Lung microvascular endothelial cell (primary cell): ENCODE measurements around the gene INTS14. TPM values are rescaled to one million over a fixed set of nuclear protein-coding genes. Genes with fewer than 3 reads are reported as not detected.
A peak's percentile ranks its signal among the peaks of the same experiment; 100 is the strongest.
"Not testable (repeated sequence)": the region's sequence is repeated elsewhere in the genome, so short reads cannot be mapped to it uniquely, and the experiment has no call there.

Experiments
- DNase-seq, 2 donors: peaks; one replicate each; pipeline versions ENCODE4 v3.0.0 to v3.0.0-alpha.2; 2010; ENCODE audit warnings: low read depth in 2 of 2
- total RNA-seq: library from RNA; depleted of rRNA; stranded (reverse); fragments of >200 nt; gene quantifications from 2 replicates; pipeline ENCODE4 v1.2.1, GENCODE V29; 2014

INTS14 gene
- total RNA-seq, 1 donor from 2014 or later = 29.2 TPM

DNA sequence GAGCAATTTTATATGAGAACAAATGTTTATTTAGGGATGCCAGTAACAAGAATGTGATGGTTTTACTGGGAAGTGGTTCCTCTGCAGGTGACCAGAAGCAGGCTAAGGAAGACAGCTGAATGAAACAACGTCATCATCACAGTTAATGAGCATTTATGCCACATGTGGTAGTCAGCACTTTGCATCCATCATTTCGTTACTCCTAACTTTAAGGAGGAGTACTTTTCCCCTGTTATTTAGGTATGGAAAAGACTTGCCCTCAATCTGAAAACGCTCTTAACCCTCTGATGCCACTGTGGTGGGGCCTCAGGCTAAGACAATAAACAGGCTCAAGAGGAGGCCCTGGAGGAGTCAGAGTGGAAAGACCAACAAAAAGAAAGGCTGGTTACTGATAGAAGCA, 31.2 kb downstream of the INTS14 start:
- no peak for DNase-seq

DNA sequence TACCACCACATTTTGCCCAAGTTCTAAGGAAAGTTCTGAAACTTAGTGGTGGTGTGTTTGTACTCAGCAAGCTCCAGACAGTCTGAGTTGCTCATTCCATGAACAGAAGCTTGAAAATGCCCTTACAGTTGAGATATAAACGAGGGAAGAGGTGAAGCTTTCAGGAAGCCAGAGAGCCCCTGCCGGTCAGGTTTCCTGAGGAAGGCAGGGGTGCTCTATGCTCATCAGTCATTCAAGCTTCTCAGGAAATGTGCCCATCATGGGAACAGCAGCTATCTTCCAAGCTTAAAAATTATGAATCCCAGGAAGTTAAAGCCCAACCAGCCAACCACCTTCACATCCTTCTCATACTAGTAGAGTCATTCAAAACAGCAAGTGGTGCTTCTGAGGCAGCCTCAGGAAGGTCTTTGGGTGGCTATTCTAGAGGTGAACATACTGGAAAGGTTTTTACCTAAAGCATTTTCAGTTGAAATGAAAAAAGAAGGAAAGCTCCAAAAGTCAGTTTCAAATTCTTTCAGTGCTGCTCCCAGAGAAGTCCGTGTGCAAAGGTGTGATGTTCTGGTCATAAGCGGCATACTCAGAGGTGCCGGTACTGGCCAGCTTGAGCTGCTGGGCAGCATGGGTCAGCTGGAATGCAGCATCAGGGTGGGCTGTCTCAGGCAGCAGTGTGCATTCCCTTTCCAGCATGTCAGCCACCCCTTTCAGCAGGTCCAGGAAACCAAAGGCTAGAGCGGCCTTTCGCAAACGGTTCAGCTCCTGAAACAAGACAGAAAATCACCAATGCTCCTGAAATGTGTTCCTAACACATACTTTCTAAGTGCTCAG, 31.8 kb downstream of the INTS14 start:
- DNase-seq = peak; percentile 50 to 76

DNA sequence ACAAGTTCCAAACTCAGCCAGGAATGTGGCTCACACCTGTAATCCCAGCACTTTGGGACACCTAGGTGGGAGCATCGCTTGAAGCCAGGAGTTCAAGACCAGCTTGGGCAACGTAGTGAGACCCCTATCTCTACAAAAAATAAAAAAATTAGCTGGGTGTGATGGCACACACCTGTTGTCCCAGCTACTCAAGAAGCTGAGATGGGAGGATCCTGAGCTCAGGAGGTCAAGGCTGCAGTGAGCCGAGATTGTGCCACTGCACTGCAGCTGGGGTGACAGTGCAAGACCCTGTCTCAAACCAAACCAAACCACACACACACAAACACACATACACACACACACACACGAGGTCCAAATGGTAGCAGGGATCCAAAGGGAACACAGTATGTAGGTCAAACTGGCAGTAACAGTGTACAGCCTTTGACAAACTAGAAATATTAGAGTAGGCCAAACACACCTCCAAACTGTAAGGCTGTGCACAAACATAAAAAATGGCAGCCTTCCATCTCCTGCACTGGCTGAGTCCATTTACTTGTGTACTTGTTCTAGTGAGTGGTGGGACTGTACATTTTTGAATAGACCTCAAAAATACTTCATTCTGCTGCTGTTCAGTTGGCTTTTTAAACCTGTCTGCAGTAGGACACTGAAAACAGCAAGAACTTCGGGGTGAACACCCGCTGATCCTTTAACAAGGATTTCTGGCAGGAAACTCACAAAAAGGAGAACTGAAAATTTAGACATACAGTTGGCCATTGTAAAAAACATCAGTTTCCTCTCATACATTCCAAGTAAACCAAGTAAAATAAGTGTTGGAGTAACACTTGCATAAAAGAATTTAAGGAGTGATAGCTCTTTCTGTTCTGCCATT, 33.6 kb downstream of the INTS14 start:
- DNase-seq = no peak

DNA sequence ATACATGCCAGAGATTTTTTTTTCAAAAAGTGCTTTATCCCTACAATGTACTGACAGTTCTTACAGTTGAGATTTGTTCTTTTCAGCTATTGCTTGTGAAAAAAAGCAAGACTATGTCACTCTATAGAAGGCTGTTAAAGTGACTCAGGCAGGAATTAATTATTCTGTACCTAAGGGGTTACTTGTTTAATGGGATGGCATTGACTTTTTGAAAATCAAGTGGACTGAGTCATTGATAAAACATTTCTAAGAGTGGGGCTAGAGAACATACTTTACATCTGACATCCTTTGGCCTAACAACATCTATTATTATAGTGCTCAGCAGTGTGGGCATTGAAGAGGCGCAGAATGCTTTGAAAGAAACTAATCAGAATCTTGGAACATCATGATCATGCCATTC, 34.3 kb downstream of the INTS14 start:
- DNase-seq = peak in 1 of 2 donors; percentile 53

DNA sequence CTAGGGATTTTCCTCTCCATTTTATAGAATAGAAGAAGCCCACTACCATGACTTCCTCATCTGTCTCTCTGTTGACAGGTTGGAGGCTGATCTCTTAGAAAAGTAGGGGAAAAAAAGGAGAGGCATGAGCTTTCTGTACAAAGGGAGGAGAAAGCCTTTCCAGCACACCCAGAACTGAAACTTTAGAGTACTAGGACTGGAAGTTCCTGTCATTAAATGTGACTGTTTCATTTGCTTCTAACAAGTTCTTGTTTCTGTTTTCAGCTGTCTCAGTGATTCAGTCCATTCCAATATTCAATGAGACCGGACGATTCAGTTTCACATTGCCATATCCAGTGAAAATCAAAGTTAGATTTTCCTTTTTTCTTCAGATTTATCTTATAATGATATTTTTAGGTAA, 39.0 kb downstream of the INTS14 start:
- DNase-seq = no peak

DNA sequence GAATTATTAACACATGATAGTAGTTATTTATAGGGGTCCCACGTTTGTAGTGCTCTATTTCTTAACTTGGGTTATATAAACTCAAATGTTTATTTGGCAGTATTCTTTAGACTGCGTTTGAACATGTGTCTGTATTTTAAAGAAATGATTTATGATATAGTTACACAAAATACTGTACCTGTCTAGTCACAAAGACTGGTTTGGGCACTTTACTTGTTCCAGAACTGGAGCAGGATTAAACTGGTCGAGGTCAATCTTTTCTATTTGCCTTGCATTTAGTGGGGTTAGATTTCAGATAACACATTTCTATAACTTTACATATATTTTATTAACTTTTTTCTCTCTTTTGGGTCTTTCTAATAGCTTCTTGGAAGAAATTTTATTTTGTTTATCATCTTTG, 41.2 kb downstream of the INTS14 start:
- DNase-seq = no peak

DNA sequence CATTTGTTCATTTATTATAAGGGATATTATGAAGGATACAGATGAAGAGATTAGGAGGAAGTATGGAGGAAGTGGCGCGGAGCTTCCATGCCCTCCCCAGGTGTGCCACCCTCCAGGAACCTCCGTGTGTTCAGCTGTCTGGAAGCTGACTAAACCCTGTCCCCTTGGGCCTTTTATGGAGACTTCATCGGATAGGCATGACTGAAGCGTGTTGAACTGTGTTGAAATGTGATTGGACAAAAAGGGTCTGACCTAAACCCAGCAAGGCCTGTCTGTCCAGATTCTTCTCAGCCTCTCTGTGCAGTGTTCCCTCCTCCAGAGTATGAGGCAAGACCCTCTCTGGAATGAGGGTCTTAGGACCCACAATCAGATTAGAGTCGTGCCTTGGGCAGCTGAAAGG, 49.0 kb downstream of the INTS14 start:
- no peak for DNase-seq

DNA sequence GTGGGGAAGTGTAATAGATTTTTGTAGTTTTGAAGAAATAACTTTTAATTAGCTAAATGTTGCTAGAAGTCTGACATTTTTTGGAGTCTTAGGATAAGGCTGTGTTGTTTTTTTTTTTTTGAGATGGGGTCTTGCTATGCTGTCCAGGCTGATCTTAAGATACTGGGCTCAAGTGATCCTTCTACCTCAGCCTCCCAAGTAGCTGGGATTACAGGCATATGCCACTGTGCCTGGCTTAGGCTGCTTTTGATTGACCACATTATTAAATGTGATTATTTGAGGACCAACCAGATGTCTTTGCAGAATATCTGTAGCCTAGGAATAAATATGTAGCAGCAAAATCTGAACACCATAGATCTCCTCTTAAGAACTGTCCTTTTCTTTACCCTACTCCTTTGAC, 51.0 kb downstream of the INTS14 start:
- no peak for DNase-seq

DNA sequence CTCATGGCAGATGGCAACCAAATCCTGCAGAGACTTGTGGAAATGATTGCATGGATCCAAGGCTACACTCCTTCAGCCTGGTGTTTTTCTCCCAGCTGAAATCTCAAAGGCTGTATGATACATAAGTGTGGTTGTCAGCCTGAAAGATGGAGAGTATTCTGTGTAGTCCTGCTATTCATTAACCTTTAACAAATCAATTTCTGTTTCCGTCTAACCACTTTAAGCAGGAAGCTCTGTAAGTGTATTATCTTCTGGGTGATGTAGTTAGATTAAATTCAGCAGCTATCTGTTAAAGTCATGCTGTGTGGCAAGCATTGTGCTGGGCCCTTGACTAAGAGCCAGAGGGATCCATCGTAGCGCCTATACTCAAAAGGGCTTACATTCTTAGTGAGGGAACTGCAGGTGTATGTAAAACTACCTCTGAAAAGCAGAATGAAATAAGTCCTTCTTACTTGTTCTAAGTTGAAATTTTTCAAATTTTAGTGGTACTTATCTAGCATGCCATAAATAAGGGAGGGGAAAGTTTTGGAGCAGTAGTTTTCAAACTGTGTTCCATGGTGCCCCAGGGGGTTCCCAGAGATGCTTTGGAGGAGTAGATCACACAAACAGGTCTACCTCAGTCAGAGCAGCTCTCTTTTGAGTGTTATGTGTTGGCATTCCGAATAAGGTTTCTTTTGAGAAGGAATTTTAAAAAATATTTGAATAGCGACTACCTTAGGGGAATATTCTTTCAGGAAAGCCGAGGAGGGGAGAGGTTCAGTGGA, 51.8 kb downstream of the INTS14 start:
- no peak for DNase-seq

DNA sequence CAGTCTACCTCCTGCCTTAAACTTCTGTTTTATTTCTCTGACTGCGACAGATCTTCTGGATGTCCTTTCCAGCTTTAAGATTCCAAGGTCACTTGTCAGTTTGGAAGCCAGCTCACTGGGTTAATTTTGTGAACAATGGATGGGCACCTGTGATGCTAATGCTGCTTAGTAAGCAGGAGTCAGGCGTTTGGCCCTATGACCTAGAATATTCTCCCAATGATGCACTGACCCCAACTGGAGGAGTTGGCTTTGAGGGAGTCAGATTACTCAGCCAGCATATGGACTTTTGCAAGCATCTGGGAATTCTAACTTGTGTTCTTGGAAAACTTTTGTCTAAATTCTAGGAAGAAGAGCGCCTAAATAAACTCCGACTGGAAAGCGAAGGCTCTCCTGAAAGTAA, 52.6 kb downstream of the INTS14 start:
- DNase-seq = peak in 1 of 2 donors; percentile 7

DNA sequence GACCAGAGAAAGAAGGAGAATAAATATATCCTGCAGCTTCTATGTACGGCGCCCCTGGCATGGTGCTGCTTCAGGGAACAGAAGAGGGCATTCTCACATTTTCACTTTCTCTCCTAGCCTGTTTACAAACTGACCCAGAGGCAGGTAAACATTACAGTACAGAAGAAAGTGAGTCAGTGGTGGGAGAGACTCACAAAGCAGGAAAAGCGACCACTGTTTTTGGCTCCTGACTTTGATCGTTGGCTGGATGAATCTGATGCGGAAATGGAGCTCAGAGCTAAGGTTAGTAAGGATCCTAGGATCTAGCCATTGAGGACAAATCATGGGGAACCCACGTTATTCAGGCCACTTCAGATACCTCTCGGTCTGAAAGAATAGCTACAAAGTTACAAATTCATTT, 54.3 kb downstream of the INTS14 start:
- DNase-seq = no peak

DNA sequence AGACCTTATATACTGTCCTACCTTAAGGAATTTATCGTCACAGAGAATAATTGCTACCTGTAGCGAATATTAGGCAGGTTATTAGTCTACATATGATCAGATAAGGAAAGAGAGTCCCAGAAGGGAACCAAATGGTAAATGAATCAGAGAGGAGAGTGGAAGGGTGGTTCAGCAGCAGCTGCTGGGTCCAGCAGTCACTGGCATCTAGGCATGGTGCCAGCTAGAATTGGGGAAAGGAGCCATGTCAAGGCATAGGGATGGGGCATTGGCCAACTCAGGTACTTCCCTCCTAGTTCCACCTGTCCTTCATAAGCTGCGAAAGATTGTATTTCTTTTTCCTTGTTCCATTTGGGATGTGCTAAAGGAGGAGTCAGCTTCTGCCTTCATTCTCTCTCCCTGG, 57.2 kb downstream of the INTS14 start:
- no peak for DNase-seq

DNA sequence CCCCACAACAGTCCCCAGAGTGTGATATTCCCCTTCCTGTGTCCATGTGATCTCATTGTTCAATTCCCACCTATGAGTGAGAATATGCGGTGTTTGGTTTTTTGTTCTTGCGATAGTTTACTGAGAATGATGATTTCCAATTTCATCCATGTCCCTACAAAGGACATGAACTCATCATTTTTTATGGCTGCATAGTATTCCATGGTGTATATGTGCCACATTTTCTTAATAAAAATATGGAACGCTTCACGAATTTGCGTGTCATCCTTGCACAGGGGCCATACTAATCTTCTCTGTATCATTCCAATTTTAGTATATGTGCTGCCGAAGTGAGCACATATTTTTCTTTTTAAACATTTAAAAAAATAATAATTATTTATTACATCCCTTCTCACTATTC, 58.1 kb downstream of the INTS14 start:
- DNase-seq = not testable (repeated sequence)

DNA sequence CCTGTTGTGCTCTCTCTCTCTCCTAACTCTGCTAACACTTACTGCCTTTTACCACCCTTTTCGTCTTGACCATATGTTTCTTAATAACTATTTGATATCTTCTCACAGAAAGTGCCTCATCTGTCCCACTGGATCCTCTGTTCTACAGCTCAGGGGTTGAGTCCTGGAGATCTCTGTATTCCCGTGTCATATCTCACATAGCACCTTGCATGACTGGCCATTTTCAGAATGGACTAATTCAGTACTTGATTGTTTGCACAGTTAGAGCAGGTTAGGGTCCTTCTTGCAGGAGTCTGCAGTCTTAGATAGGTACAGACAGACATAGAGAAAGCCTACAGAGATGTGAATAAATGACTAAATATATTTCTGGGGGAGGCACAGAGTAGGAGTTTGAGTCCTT, 59.7 kb downstream of the INTS14 start:
- DNase-seq = no peak

DNA sequence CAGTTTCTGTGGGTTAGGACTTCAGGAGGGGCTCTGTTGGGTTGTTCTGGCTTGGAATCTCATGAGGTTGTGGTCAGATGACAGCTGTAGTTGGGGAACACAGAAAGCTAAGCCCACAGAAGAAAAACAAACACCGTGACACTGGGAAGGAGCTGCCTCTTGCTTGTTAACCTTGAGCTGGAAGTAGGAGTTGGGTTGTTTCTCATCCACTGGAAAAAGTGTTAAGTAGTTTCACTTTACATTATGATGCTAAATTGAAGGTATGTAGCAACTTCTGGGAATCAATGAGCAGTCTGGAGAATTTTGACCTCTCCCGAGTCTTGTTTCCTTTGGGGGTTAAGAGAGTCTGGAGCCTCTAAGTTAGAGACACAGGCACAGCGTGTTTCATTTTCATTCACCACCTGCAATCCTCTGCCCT, 60.2 kb downstream of the INTS14 start:
- DNase-seq = peak in 1 of 2 donors; percentile 43

DNA sequence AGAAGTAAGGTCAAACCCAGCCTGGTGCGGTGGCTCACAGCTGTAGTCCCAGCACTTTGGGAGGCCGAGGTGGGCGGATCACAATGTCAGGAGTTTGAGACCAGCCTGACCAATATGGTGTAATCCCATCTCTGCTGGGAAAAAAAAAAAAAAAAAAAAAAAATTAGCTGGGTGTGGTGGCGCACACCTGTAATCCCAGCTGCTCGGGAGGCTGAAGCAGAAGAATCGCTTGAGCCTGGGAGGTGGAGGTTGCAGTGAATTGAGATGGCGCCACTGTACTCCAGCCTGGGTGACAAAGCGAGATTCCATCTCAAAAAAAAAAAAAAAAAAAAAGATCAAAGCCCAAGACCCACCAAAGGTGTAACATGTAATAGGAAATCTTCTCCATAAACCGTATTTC, 61.6 kb downstream of the INTS14 start:
- not testable (repeated sequence) for DNase-seq

DNA sequence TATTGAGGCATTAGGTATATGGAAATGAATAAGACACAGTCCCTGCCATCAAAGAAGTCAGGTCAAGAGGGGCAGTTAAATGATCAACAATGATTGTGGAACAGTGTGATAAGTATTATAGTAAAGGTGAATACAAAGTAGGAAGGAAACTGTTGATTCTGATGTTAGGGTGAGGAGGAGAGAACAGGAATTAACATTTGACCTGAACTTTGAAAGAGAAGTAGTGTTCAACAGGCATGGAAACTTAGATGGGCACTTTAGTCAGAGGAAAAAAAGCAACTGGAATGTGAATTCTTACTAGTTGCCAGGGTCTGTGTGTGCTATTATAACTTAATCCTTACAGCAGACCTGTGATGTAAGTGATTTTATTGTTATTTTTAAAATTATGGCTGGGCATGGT, 63.1 kb downstream of the INTS14 start:
- no peak for DNase-seq

DNA sequence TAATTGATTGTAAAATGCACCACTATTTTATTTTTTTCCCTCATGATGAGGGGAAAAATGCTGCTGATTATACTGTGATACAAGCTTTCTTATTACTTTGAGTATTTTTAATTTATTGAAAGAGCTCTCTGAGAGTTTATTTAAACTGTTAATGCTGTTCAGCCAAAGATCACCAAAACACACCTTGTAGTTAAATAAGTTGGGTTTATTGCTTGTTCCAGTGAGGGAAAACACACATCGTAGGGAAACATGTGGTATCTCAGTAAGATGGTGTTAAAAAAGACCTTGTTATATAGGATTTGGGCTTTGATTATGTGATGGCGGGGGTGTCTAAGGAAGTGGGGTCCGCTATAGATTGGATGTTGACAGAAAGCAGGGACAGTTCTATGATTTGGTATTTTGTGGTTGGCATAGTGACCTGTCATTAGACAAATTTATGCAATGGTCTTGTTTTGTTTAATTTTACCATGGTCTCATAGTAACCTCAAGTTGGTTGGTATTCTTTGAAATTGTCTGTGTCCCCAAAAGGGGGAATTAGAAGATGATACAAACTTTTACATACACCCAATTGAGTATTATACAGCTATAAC, 69.6 kb downstream of the INTS14 start:
- DNase-seq = no peak

DNA sequence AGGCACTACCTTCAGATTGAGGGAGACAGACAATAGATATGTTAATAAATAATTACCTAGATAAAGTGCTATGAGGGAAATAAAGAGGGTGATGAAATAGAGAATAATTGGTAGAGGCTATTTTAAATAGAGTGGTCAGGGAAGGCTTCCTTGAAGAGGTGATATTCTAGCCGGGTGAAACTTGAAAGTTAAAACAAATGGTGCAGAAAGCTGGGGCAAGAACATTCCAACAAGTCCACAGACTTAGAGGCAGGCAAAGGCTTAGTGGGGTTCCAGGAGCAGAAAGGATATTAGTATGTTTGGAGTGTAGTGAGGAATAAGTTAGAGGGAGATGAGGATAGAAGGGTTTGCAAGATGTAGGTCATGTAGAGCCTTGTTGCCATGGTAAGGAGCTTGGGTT, 70.6 kb downstream of the INTS14 start:
- no peak for DNase-seq

DNA sequence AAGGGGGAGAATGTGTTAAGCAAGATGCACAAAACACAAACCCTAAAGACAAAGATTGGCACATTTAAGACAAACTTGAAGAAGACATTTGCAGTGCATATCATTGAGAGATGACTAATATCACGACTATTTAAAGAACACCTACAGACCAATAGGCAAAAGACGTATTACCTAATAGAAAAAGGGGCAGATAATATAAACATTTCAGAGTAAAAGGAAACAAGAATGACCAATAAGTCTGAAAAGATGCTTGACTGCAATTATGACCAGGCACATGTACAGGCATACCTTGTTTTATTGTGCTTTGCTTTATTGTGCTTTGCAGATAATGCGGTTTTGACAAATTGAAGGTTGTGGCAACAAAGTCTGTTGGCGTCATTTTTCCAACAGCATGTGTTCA, 75.7 kb downstream of the INTS14 start:
- peak in 1 of 2 donors; percentile 14 for DNase-seq

DNA sequence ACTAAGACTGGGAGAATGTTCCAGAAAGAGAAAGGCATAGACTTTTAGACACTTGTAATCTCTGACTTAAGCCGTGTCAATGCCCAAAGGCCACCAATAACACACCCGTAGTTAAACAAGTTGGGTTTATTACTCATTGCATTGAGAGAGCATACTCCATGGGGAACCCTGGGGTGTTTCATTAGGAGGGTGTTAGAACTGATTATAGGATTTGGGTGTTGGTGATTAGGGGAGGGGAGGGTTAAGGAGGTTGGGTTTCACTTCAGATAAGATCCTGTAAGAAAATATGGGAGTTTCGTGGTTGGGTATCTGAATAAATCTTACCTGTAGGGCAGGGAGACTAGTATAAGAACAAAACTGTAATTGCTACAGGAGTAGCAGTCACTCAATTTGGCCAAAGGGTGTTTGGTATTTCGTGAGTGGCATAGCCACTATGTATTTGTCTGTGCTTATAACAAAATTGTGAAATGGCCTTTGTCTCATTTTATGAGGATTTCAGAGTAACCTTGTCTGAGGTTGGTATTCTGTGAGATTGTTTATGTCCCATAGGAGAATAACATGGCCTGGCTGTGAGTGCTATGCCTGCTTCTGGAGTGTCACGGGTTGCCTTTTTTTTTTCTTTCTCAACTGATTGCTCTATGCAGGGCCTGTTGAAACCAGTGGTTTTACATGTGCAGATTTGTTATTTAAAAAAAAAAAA, 77.7 kb downstream of the INTS14 start:
- DNase-seq = no peak
